Activated CD4-positive, alpha-beta T cell treated with anti-CD3 and anti-CD28 coated beads, Interleukin-2, amount 10 ng/mL, durations not matched to agents 7 days and 5 days (primary cell): Measurements from ENCODE around the gene NUP62CL. TPM values are rescaled to one million over a fixed set of nuclear protein-coding genes. Genes with fewer than 3 reads are reported as not detected.

Experiments
- CTCF ChIA-PET: fragments of 350-600 bp; sonication (Branson Sonifier 250); formaldehyde crosslinking; loops from one replicate; lab custom pipeline; 2021; ENCODE audit warnings: antibody characterized with exemption; lab: Charles Lee
- POLR2A ChIA-PET: fragments of 350-600 bp; sonication (Branson Sonifier 250); formaldehyde crosslinking; loops from one replicate; lab custom pipeline; 2021; ENCODE audit warnings: antibody characterized with exemption; lab: Charles Lee
- DNase-seq: peaks from one replicate; pipeline ENCODE4 v3.0.0-alpha.2; 2020
- H3K27ac Mint-ChIP-seq: one replicate; pipeline ENCODE4 v1.8.0; 2021; ENCODE audit warnings: mild to moderate bottlenecking, moderate library complexity, mixed read lengths
- H3K27me3 Mint-ChIP-seq: one replicate; pipeline ENCODE4 v1.8.0; 2021; ENCODE audit warnings: mixed read lengths
- H3K36me3 Mint-ChIP-seq: one replicate; pipeline ENCODE4 v1.8.0; 2021; ENCODE audit warnings: low read depth, mixed read lengths
- H3K4me1 Mint-ChIP-seq: one replicate; pipeline ENCODE4 v1.8.0; 2021; ENCODE audit warnings: mixed read lengths
- H3K4me3 Mint-ChIP-seq: one replicate; pipeline ENCODE4 v1.8.0; 2021; ENCODE audit warnings: mild to moderate bottlenecking, moderate library complexity, mixed read lengths
- H3K9me3 Mint-ChIP-seq: one replicate; pipeline ENCODE4 v1.8.0; 2021; ENCODE audit warnings: mixed read lengths
- total RNA-seq, 2 experiments: library from RNA; stranded (reverse); gene quantifications; one replicate each; pipeline ENCODE4 v1.2.3, GENCODE V29; 2021

NUP62CL gene
- total RNA-seq, 2 experiments from 2014 or later, result 1.9 to 3.1 TPM

DNA sequence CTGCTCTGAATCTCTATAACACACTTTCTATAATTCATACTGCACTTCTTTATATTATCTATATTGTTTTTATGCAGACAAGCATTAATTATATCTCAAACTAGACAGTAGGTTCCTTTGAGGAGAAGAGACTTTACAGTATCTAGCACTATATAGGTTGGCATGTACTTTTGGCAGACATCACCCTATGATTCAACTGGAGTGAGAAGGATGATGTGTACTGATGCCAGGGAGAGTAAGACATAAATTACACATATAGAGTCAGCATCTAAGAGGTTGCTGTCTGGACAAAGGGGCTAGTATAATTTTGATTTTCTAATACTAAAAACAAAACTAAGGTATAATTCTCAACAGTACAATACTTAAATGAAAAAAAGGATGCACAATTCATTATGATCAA lies 82.5 kb downstream of the NUP62CL start:
- Mint-ChIP-seq H3K36me3 (no peaks in the 10 kb centered on the region), H3K9me3 (no peaks in the 10 kb centered on the region), H3K4me3 (no peak overlapping the region), H3K27me3 (no peaks in the 10 kb centered on the region), H3K4me1 (peaks cover 5% of the 10 kb centered on the region), H3K27ac (no peak overlapping the region)
- POLR2A ChIA-PET, result no interaction called here
- DNase-seq, result no peak
- CTCF ChIA-PET, result interaction anchor here (0.6 kb wide), 1 partner anchor 186 kb away, joined by 4 read pairs; no protein-coding TSS in a partner anchor

DNA sequence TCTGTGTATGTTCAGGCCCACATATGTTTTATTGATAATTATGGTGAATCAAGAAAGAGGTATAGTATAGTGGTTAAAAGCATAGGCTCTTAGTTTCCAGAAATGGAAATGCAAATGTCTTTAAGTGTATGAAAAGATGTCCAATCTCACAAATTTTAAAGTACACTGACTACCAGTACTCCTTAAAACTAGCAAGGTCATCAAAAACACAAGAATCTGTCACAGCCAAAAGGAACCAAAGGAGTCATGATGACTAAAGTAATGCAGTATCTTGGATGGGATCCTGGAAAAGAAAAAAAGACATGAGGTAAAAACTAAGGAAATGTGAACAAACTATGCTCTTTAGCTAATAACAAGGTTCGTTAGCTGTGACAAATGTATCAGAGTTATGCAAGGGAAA lies 87.0 kb downstream of the NUP62CL start:
- no peaks in the 10 kb centered on the region for H3K9me3 Mint-ChIP-seq
- peaks cover 27% of the 10 kb centered on the region for H3K36me3 Mint-ChIP-seq
- H3K4me1 Mint-ChIP-seq, result peaks cover 27% of the 10 kb centered on the region
- H3K4me3 Mint-ChIP-seq, result peak overlapping the region; percentile 96
- DNase-seq, result no peak
- peak overlapping the region; percentile 97 for H3K27ac Mint-ChIP-seq
- H3K27me3 Mint-ChIP-seq, result no peaks in the 10 kb centered on the region
- POLR2A ChIA-PET, result no interaction called here
- CTCF ChIA-PET, result no interaction called here

DNA sequence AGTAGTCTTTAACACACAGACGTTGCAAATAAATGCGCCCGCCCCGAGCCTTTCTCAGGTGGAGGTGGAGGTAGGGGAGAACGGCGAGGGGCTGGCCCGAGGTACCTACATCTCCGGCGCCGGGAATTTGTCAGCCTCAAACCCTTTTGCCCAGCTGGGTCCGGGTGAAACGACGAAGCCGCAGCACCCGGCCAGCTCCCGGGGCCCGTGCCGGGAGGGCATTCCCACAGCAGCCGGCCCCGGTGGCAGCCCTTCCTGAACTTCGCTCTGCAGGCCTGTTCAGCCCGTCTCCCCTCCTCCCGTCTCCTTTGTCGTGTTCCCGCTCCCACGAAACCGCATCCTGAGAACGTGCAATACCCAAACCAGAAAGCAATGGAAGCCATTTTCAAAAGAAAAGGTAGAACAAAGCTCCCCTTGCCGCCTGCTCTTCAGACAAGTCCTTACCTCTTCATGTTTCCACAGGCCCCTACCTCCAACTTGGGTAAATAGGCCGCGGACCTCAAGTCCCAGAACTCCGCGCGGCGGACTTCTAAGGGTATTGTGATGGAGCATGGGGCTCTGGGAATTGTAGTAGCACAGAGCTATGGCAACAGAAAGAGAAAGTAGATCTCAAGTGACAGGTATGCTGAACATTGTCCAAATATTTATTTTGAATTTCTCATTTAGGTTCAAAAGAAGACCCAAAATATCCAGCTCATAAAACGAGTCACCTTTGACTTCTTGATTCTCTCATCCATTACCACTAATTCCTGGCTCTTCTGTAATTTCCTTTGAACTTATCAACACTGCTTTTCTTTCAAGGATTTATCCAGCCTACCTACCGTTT lies 87.7 kb downstream of the NUP62CL start, which contains the start of gene RBM41:
Gene RBM41 (minus strand): TSS at position 501 of the 826 bp plus-strand sequence. CDS start 49 bp downstream, at position 452.
- peak within 1 kb of the TSS; percentile 96 for H3K4me3 Mint-ChIP-seq
- DNase-seq, result peak; percentile 79
- H3K36me3 Mint-ChIP-seq, result peaks cover 35% of the 10 kb centered on the region
- ChIA-PET CTCF (no interaction called here), POLR2A (no interaction called here)
- H3K4me1 Mint-ChIP-seq, result peaks cover 34% of the 10 kb centered on the region
- H3K27me3 Mint-ChIP-seq, result no peaks in the 10 kb centered on the region
- no peaks in the 10 kb centered on the region for H3K9me3 Mint-ChIP-seq
- H3K27ac Mint-ChIP-seq, result peak within 1 kb of the TSS; percentile 97

DNA sequence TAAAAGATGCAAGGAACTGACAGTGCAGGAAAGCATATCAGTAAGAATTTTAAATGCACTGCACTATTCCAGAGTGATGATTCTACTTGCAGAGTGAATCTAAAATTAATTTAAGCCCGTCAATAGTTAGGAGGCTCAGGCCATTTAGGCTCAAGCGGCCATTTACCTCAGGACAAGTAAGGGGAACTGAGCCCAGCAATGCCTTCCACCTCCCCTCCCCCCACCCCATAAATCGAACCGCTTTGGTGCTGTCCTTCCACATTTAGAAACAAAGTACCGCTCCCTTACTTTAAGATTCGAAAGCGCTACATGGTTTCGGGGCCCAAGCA lies 88.3 kb downstream of the NUP62CL start:
- Mint-ChIP-seq H3K27ac (peak overlapping the region; percentile 97), H3K36me3 (peaks cover 39% of the 10 kb centered on the region), H3K27me3 (no peaks in the 10 kb centered on the region), H3K4me1 (peaks cover 34% of the 10 kb centered on the region), H3K9me3 (no peaks in the 10 kb centered on the region), H3K4me3 (peak overlapping the region; percentile 96)
- POLR2A ChIA-PET, result no interaction called here
- CTCF ChIA-PET, result no interaction called here
- no peak for DNase-seq

DNA sequence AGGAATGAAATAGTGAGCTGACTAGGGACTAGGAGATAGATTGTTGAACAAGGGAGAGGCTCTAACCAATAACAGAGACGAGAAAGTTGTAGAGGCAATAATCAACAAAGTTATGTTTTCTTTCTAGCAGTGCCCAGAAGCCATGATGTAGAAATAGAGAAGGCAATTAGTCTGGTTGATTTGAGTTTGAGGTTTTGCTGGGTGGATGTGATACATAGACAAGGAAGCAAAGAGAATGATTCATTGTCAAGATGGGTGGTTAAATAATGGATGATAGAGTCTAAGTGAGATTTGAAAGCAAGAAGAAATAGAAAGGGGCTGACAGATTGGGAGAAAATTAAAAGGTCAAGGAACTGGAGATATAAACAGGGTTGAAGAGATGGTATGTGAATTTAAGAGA lies 98.8 kb downstream of the NUP62CL start:
- H3K27ac Mint-ChIP-seq, result peak overlapping the region; percentile 31
- H3K27me3 Mint-ChIP-seq, result no peaks in the 10 kb centered on the region
- peaks cover 35% of the 10 kb centered on the region for H3K36me3 Mint-ChIP-seq
- peaks cover 8% of the 10 kb centered on the region for H3K4me1 Mint-ChIP-seq
- ChIA-PET POLR2A (no interaction called here), CTCF (no interaction called here)
- no peaks in the 10 kb centered on the region for H3K9me3 Mint-ChIP-seq
- H3K4me3 Mint-ChIP-seq, result no peak overlapping the region
- no peak for DNase-seq

DNA sequence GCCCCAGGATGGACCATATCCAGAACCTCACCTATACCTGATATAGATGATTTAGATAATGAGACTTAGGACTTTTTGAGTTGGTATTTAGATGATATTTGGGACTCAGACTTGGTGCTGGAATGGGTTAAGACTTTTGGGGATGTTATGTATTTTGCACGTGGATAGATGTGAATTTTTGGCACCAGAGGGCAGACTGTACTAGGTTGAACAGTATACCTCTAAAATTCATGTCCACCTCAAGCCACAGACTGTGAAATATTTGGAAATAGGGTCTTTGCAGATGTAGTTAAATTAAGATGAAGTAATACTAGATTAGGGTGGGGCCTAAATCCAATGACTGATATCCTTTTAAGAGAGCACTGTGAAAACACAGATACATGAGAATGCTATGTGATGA lies 103.3 kb downstream of the NUP62CL start:
- DNase-seq, result no peak
- Mint-ChIP-seq H3K36me3 (peaks cover 22% of the 10 kb centered on the region), H3K4me3 (no peak overlapping the region), H3K9me3 (no peaks in the 10 kb centered on the region), H3K27ac (no peak overlapping the region), H3K4me1 (peaks cover 7% of the 10 kb centered on the region), H3K27me3 (no peaks in the 10 kb centered on the region)
- CTCF ChIA-PET, result no interaction called here
- POLR2A ChIA-PET, result no interaction called here

DNA sequence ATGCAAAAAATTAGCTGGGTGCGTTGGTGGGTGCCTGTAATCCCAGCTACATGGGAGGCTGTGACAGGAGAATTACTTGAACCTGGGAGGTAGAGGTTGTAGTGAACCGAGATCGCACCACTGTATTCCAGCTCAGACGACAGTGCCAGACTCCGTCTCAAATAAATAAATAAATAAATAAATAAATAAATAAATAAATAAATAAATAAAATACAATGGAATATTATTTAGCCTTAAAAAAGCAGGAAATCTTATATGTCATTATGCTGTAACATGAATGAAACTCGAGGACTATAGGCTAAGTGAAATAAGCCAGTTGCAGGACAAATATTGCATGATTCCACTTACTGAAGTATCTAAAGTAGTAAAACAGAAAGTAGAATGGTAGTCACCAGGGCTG lies 130.1 kb downstream of the NUP62CL start:
- Mint-ChIP-seq H3K4me1 (no peaks in the 10 kb centered on the region), H3K36me3 (peaks cover 24% of the 10 kb centered on the region), H3K4me3 (no peak overlapping the region), H3K27ac (no peak overlapping the region), H3K27me3 (no peaks in the 10 kb centered on the region), H3K9me3 (peaks cover 8% of the 10 kb centered on the region)
- no peak for DNase-seq
- CTCF ChIA-PET, result no interaction called here
- POLR2A ChIA-PET, result no interaction called here

Other genes starting within 250 kb of the NUP62CL start
- 1 to 10 TPM; 7.7 to 9.4 TPM for gene MORC4, start 206.2 kb downstream of the NUP62CL start, total RNA-seq
- 10 to 100 TPM; 12.8 to 14.5 TPM for gene RBM41, start 87.6 kb downstream of the NUP62CL start, total RNA-seq
- gene DNAAF6, start 178 bp upstream of the NUP62CL start, total RNA-seq, result not detected
- not detected for gene FRMPD3, start 243.2 kb upstream of the NUP62CL start, total RNA-seq